Mammary epithelial cell (primary cell): ENCODE measurements around the gene GM2A.

ENCODE experiments used
- CTCF ChIP-seq, 2 donors: IDR thresholded peaks in 1 of 2; conservative IDR thresholded peaks in 1 of 2; 2 replicates each; pipeline ENCODE4 v1.5.1; 2011 to 2012; ENCODE audit warnings: inconsistent platforms in 2 of 2, low read length in 2 of 2, mild to moderate bottlenecking in 2 of 2, control low read depth in 1 of 2, low read depth in 1 of 2; ENCODE audit not compliant: insufficient read depth in 1 of 2; ENCODE audit errors: extremely low read depth in 1 of 2
- EZH2 ChIP-seq: IDR thresholded peaks from 2 replicates; pipeline ENCODE4 v1.6.1; 2012; ENCODE audit warnings: low read length, inconsistent platforms, borderline replicate concordance

DNA sequence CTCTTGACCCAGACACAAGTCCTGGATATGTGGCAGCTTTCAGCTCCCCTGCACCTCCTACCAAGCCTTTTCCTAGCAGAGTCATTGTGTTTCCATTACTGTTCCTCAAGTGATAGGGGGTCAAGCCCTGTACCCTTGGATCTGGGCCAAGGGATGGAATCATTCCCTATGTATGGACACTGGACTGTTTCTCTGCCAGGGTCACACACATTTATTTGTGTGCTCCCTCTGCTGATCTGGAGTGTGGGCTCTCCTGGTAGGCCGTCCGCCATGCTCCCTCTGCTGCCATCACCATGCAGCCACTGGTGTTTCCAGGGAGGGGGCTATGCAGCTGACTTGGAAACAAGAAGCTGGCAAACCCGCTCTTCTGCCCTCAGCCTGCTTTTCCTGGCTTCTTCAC, 9.5 kb downstream of the GM2A start:
- TF ChIP-seq CTCF (conservative IDR thresholded peaks at IDR 0.05 in 1 of 2, IDR thresholded peaks at IDR 0.05 in 1 of 2; ENCODE audit: extremely low read depth in 1 of 2, insufficient read depth in 1 of 2, low read depth in 1 of 2, low read length in 2 of 2) (no peak), EZH2 (no peak)
